Brain microvascular endothelial cell (primary cell): ENCODE measurements around the gene HDGF.
A peak's percentile ranks its signal among the peaks of the same experiment; 100 is the strongest.

Experiments
- DNase-seq: peaks from one replicate; pipeline ENCODE4 v3.0.0-alpha.2; 2020
- H3K27ac ChIP-seq: fragments of 250-450 bp; sonication (Bioruptor Pico); 2 replicates; pipeline ENCODE4 v1.5.1; 2020; ENCODE audit warnings: mild to moderate bottlenecking, moderate library complexity
- H3K27me3 ChIP-seq: fragments of 250-450 bp; sonication (Bioruptor Pico); replicated peaks from 2 replicates; pipeline ENCODE4 v1.5.1; 2020; ENCODE audit warnings: mild to moderate bottlenecking
- H3K36me3 ChIP-seq: fragments of 250-450 bp; sonication (Bioruptor Pico); replicated peaks from 2 replicates; pipeline ENCODE4 v1.5.1; 2020; ENCODE audit warnings: mild to moderate bottlenecking
- H3K4me3 ChIP-seq: 2 replicates; pipeline ENCODE4 v1.5.1; 2011; ENCODE audit warnings: low read depth, mild to moderate bottlenecking, control low read depth, low read length, moderate library complexity
- CTCF ChIP-seq: IDR thresholded peaks from 2 replicates; pipeline ENCODE4 v1.5.1; 2011; ENCODE audit warnings: low read depth, mild to moderate bottlenecking, moderate library complexity, low read length, control low read depth, inconsistent platforms; ENCODE audit errors: missing control alignments
- in situ Hi-C: cut with HindIII; loops from 2 replicates; pipeline ENCODE4 v1.10.0; 2017; ENCODE audit warnings: low sequenced_read_pairs, low pct_ligation_motif_present

The HDGF gene

GRCh38 chr1:156707417-156708217, 43.9 kb downstream of the HDGF start:
- H3K27me3 ChIP-seq, result no peaks in the 10 kb centered on the region
- no peak overlapping the region for H3K27ac ChIP-seq
- in situ Hi-C loops, result no loop called here
- no peak for DNase-seq
- H3K36me3 ChIP-seq, result no peaks in the 10 kb centered on the region
- no peak for TF ChIP-seq CTCF
- no peak overlapping the region for H3K4me3 ChIP-seq

GRCh38 chr1:156706657-156707416, 44.6 kb downstream of the HDGF start:
- peak overlapping the region; percentile 40 for H3K4me3 ChIP-seq
- no peaks in the 10 kb centered on the region for H3K36me3 ChIP-seq
- DNase-seq, result no peak
- no peaks in the 10 kb centered on the region for H3K27me3 ChIP-seq
- H3K27ac ChIP-seq, result no peak overlapping the region
- no peak for TF ChIP-seq CTCF
- in situ Hi-C loops, result no loop called here

GRCh38 chr1:156705918-156706656, 45.4 kb downstream of the HDGF start:
- Histone ChIP-seq H3K36me3 (no peaks in the 10 kb centered on the region), H3K4me3 (peak overlapping the region; percentile 40), H3K27me3 (no peaks in the 10 kb centered on the region), H3K27ac (no peak overlapping the region)
- in situ Hi-C loops, result no loop called here
- TF ChIP-seq CTCF, result peak; percentile 79
- no peak for DNase-seq

- H3K27me3 ChIP-seq, result no peaks in the 10 kb centered on the region
- no peaks in the 10 kb centered on the region for H3K36me3 ChIP-seq
- no peak for DNase-seq
- H3K27ac ChIP-seq, result no peak within 1 kb of the TSS
- no peak for TF ChIP-seq CTCF
- H3K4me3 ChIP-seq, result peak within 1 kb of the TSS; percentile 40
- in situ Hi-C loops, result no loop called here
These were observed 46.1 kb downstream of the HDGF start, which contains the start of gene CRABP2 for GRCh38 chr1:156705321-156705917. Gene CRABP2, minus strand, starts transcription at chr1:156705583. Its CDS starts 137 bp downstream, at chr1:156705446.

GRCh38 chr1:156704930-156705320, 46.5 kb downstream of the HDGF start:
- Histone ChIP-seq H3K27me3 (no peaks in the 10 kb centered on the region), H3K36me3 (no peaks in the 10 kb centered on the region), H3K4me3 (peak overlapping the region; percentile 40), H3K27ac (no peak overlapping the region)
- in situ Hi-C loops, result no loop called here
- DNase-seq, result peak; percentile 40
- no peak for TF ChIP-seq CTCF
